ENCODE data around the gene ZNF526. TPM values are rescaled to one million over a fixed set of nuclear protein-coding genes. Genes with fewer than 3 reads are reported as not detected.

Gene ZNF526
- total and polyA plus RNA-seq, 9 of the 15 experiments (the other 6 are each of a cell fraction or from before 2014, with no cell fraction given) = 1.3 to 17.9 (median 6.2) TPM

- TF ChIP-seq MGA (IDR thresholded peaks at IDR 0.05) (no peak), GABPB2 (CRISPR knock-in tag; conservative IDR thresholded peaks at IDR 0.05) (no peak), TOE1 (IDR thresholded peaks at IDR 0.05; ENCODE audit: borderline replicate concordance) (no peak), TOE1 (CRISPR knock-in tag; IDR thresholded peaks at IDR 0.05; ENCODE audit: borderline replicate concordance, low read depth) (no peak), PRDM10 (IDR thresholded peaks at IDR 0.05; ENCODE audit: partially characterized antibody) (no peak), E2F1 (CRISPR knock-in tag; IDR thresholded peaks at IDR 0.05) (no peak), ZNF217 (CRISPR knock-in tag; IDR thresholded peaks at IDR 0.05) (no peak), SMAD1 (IDR thresholded peaks at IDR 0.05; ENCODE audit: low read depth, low read length, partially characterized antibody) (no peak)
Observed at GRCh38 chr19:42261763-42262162, 41.7 kb downstream of the ZNF526 start (continued).

Measured in K562 (cell line).